Right atrium auricular region (tissue), 2 donors: Measurements from ENCODE around the gene NAALADL2. TPM values are rescaled to one million over a fixed set of nuclear protein-coding genes. Genes with fewer than 3 reads are reported as not detected.
"Not testable (repeated sequence)": the region's sequence is repeated elsewhere in the genome, so short reads cannot be mapped to it uniquely, and the experiment has no call there.

Experiments used
- DNase-seq: peaks from one replicate; pipeline ENCODE4 v3.0.0-alpha.2; 2019; ENCODE audit warnings: low spot score
- H3K27ac ChIP-seq, 2 donors: fragments of 200-600 bp; sonication (generic); 1 replicate in 1 of 2; 2 replicates in 1 of 2; pipeline ENCODE4 v1.5.1; 2016 to 2019
- H3K27me3 ChIP-seq, 2 donors: fragments of 200-600 bp; sonication (generic); one replicate each; pipeline versions ENCODE4 v1.5.1 to v1.6.0; 2017 to 2019
- H3K36me3 ChIP-seq: fragments of 200-600 bp; sonication (generic); one replicate; pipeline ENCODE4 v1.5.1; 2016
- H3K4me1 ChIP-seq, 2 donors: fragments of 200-600 bp; sonication (generic); one replicate each; pipeline versions ENCODE4 v1.5.1 to v1.6.0; 2017 to 2019
- H3K4me3 ChIP-seq, 2 donors: fragments of 200-600 bp; sonication (generic); 1 replicate in 1 of 2; 2 replicates in 1 of 2; pipeline ENCODE4 v1.5.1; 2017 to 2019; ENCODE audit warnings: mild to moderate bottlenecking in 1 of 2, moderate library complexity in 1 of 2
- H3K9me3 ChIP-seq, 2 donors: fragments of 200-600 bp; sonication (generic); one replicate each; pipeline ENCODE4 v1.5.1; 2019
- CTCF ChIP-seq, 2 donors: fragments of 200-600 bp; sonication (generic); IDR thresholded peaks; one replicate each; pipeline ENCODE4 v1.5.1; 2019; ENCODE audit warnings: antibody characterized with exemption in 2 of 2
- total RNA-seq, 2 donors: library from RNA; depleted of rRNA; stranded (reverse); fragments of >200 nt; gene quantifications; one replicate each; pipeline ENCODE4 v1.1.0, GENCODE V29; 2016

The NAALADL2 gene
- total RNA-seq, 2 donors from 2014 or later, result 2.5 to 3.2 TPM

GRCh38 chr3:175150812-175151401, 291.8 kb downstream of the NAALADL2 start:
- Histone ChIP-seq H3K36me3 (no peaks in the 10 kb centered on the region), H3K4me1 (no peaks in the 10 kb centered on the region), H3K4me3 (no peak overlapping the region), H3K9me3 (no peaks in the 10 kb centered on the region), H3K27ac (no peak overlapping the region), H3K27me3 (no peaks in the 10 kb centered on the region)
- TF ChIP-seq CTCF (IDR thresholded peaks at IDR 0.05), result no peak
- no peak for DNase-seq

DNA sequence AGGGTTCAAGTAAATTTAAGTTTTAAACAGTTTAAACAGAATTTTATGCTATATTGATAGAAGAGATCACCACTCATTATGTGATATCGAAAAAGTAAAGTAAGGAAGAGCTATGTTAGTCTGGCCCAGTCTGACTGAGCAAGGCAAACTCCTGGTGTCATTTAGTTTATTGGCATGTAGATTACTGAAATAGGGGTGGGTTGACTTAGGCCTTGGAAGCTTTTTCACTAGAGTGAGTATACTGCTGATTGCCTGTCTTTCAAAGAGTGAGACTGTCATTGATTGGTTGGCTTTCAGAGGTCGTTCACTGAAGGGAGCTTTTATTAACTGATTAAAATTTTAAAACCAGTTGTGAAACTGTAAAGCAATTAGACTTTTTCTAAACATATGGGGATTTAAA, 294.5 kb downstream of the NAALADL2 start:
- DNase-seq, result no peak
- Histone ChIP-seq H3K4me1 (no peaks in the 10 kb centered on the region), H3K4me3 (no peak overlapping the region), H3K9me3 (no peaks in the 10 kb centered on the region), H3K27ac (no peak overlapping the region), H3K36me3 (no peaks in the 10 kb centered on the region), H3K27me3 (no peaks in the 10 kb centered on the region)
- no peak for TF ChIP-seq CTCF (IDR thresholded peaks at IDR 0.05)

- H3K27me3 ChIP-seq, result no peaks in the 10 kb centered on the region
- no peak overlapping the region for H3K4me3 ChIP-seq
- no peaks in the 10 kb centered on the region for H3K9me3 ChIP-seq
- no peak for TF ChIP-seq CTCF (IDR thresholded peaks at IDR 0.05)
- no peak overlapping the region for H3K27ac ChIP-seq
- no peak for DNase-seq
- H3K36me3 ChIP-seq, result no peaks in the 10 kb centered on the region
- H3K4me1 ChIP-seq, result no peaks in the 10 kb centered on the region
Observed at GRCh38 chr3:175155172-175155571, 296.0 kb downstream of the NAALADL2 start.

- Histone ChIP-seq H3K27me3 (no peaks in the 10 kb centered on the region), H3K4me3 (no peak overlapping the region), H3K9me3 (no peaks in the 10 kb centered on the region), H3K27ac (no peak overlapping the region), H3K36me3 (no peaks in the 10 kb centered on the region), H3K4me1 (no peaks in the 10 kb centered on the region)
- TF ChIP-seq CTCF (IDR thresholded peaks at IDR 0.05), result no peak
- DNase-seq, result no peak
Observed at GRCh38 chr3:175159202-175159601, 300.1 kb downstream of the NAALADL2 start.

GRCh38 chr3:175161291-175161690, 302.2 kb downstream of the NAALADL2 start:
- DNase-seq, result no peak
- H3K27ac ChIP-seq, result no peak overlapping the region
- no peaks in the 10 kb centered on the region for H3K27me3 ChIP-seq
- no peak for TF ChIP-seq CTCF (IDR thresholded peaks at IDR 0.05)
- H3K4me1 ChIP-seq, result no peaks in the 10 kb centered on the region
- no peaks in the 10 kb centered on the region for H3K36me3 ChIP-seq
- no peaks in the 10 kb centered on the region for H3K9me3 ChIP-seq
- H3K4me3 ChIP-seq, result no peak overlapping the region

- Histone ChIP-seq H3K27me3 (no peaks in the 10 kb centered on the region), H3K4me3 (no peak overlapping the region), H3K36me3 (no peaks in the 10 kb centered on the region), H3K4me1 (no peaks in the 10 kb centered on the region), H3K27ac (no peak overlapping the region), H3K9me3 (no peaks in the 10 kb centered on the region)
- DNase-seq, result no peak
- TF ChIP-seq CTCF (IDR thresholded peaks at IDR 0.05), result no peak
Observed at GRCh38 chr3:175163686-175164085, 304.6 kb downstream of the NAALADL2 start.

GRCh38 chr3:175173117-175173516, 314.0 kb downstream of the NAALADL2 start:
- DNase-seq, H3K4me1 ChIP-seq, H3K9me3 ChIP-seq, H3K4me3 ChIP-seq, H3K27ac ChIP-seq, H3K36me3 ChIP-seq, H3K27me3 ChIP-seq: not testable (repeated sequence)
